ENCODE results near the gene ANO10. TPM values are rescaled to one million over a fixed set of nuclear protein-coding genes. Genes with fewer than 3 reads are reported as not detected.

ANO10 gene
- total RNA-seq, 1 donor from 2014 or later, result 56.9 TPM

- TF ChIP-seq CTCF (IDR thresholded peaks at IDR 0.05), result no peak
- no peak overlapping the region for H3K27ac Mint-ChIP-seq (ENCODE audit: unreplicated experiment)
- peaks cover 13% of the 10 kb centered on the region for H3K36me3 Mint-ChIP-seq (ENCODE audit: low read depth)
- peaks cover 15% of the 10 kb centered on the region for H3K9me3 Mint-ChIP-seq (ENCODE audit: low read depth)
- H3K4me1 Mint-ChIP-seq (ENCODE audit: low read depth), result peaks cover 5% of the 10 kb centered on the region
- H3K4me3 Mint-ChIP-seq (ENCODE audit: unreplicated experiment), result no peak overlapping the region
- H3K27me3 Mint-ChIP-seq (ENCODE audit: low read depth), result no peaks in the 10 kb centered on the region
- DNase-seq (ENCODE audit: low spot score), result no peak
These were observed 186.1 kb downstream of the ANO10 start for GRCh38 chr3:43435706-43436105.

GRCh38 chr3:43434431-43434830 lies 187.4 kb downstream of the ANO10 start:
- Mint-ChIP-seq H3K27ac (ENCODE audit: unreplicated experiment) (no peak overlapping the region), H3K27me3 (ENCODE audit: low read depth) (no peaks in the 10 kb centered on the region), H3K36me3 (ENCODE audit: low read depth) (peaks cover 12% of the 10 kb centered on the region), H3K4me3 (ENCODE audit: unreplicated experiment) (no peak overlapping the region), H3K9me3 (ENCODE audit: low read depth) (peaks cover 7% of the 10 kb centered on the region), H3K4me1 (ENCODE audit: low read depth) (peaks cover 3% of the 10 kb centered on the region)
- no peak for TF ChIP-seq CTCF (IDR thresholded peaks at IDR 0.05)
- no peak for DNase-seq (ENCODE audit: low spot score)

- H3K27ac Mint-ChIP-seq (ENCODE audit: unreplicated experiment), result no peak overlapping the region
- no peaks in the 10 kb centered on the region for H3K9me3 Mint-ChIP-seq (ENCODE audit: low read depth)
- H3K27me3 Mint-ChIP-seq (ENCODE audit: low read depth), result no peaks in the 10 kb centered on the region
- peaks cover 7% of the 10 kb centered on the region for H3K36me3 Mint-ChIP-seq (ENCODE audit: low read depth)
- no peak for TF ChIP-seq CTCF (IDR thresholded peaks at IDR 0.05)
- peaks cover 3% of the 10 kb centered on the region for H3K4me1 Mint-ChIP-seq (ENCODE audit: low read depth)
- H3K4me3 Mint-ChIP-seq (ENCODE audit: unreplicated experiment), result no peak overlapping the region
- DNase-seq (ENCODE audit: low spot score), result no peak
These were observed 189.3 kb downstream of the ANO10 start for GRCh38 chr3:43432462-43432861.

- H3K27ac Mint-ChIP-seq (ENCODE audit: unreplicated experiment), result no peak overlapping the region
- H3K9me3 Mint-ChIP-seq (ENCODE audit: low read depth), result no peaks in the 10 kb centered on the region
- no peak overlapping the region for H3K4me3 Mint-ChIP-seq (ENCODE audit: unreplicated experiment)
- H3K4me1 Mint-ChIP-seq (ENCODE audit: low read depth), result peaks cover 12% of the 10 kb centered on the region
- no peak for DNase-seq (ENCODE audit: low spot score)
- TF ChIP-seq CTCF (IDR thresholded peaks at IDR 0.05), result no peak
- H3K27me3 Mint-ChIP-seq (ENCODE audit: low read depth), result no peaks in the 10 kb centered on the region
- peaks cover 2% of the 10 kb centered on the region for H3K36me3 Mint-ChIP-seq (ENCODE audit: low read depth)
These were observed 195.4 kb downstream of the ANO10 start for GRCh38 chr3:43426388-43426787.

GRCh38 chr3:43425829-43426228 lies 196.0 kb downstream of the ANO10 start:
- Mint-ChIP-seq H3K4me3 (ENCODE audit: unreplicated experiment) (no peak overlapping the region), H3K36me3 (ENCODE audit: low read depth) (no peaks in the 10 kb centered on the region), H3K4me1 (ENCODE audit: low read depth) (peaks cover 12% of the 10 kb centered on the region), H3K27me3 (ENCODE audit: low read depth) (no peaks in the 10 kb centered on the region), H3K9me3 (ENCODE audit: low read depth) (no peaks in the 10 kb centered on the region), H3K27ac (ENCODE audit: unreplicated experiment) (no peak overlapping the region)
- no peak for TF ChIP-seq CTCF (IDR thresholded peaks at IDR 0.05)
- DNase-seq (ENCODE audit: low spot score), result no peak
